GM19193 (cell line): ENCODE results near the gene STK10.

Experiments used
- POLR2A ChIP-seq: IDR thresholded peaks from 4 replicates; pipeline ENCODE4 v1.6.1; 2011; ENCODE audit not compliant: insufficient read depth, insufficient read length; ENCODE audit errors: extremely low read depth

The STK10 gene

DNA sequence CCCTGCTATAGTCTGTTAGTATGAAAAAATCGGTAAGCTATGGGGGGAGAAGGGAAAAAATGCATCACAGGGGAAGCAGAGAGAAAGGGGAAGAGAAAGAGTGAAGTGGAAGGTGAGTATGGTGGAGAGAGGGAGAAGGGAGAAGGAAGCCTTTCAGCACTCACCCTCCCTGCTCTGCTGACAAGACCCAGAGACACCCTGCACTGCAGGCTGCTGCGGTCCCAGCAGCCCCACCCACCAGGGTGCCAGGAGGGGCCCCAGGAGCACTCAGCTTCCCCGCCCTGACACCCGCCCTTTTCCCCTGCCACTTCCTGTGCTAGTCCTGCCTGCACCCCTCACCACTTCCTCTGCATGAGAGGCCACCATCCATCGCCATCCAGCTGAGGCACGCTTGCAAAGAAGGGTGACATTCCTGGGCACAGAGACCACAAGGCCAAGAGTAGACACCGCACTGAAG is 12.7 kb downstream of the STK10 start:
- TF ChIP-seq POLR2A = peak; percentile 64

- TF ChIP-seq POLR2A = no peak
Observed at GRCh38 chr5:172173564-172174153, 14.4 kb downstream of the STK10 start.

GRCh38 chr5:172172912-172173563 is 15.0 kb downstream of the STK10 start:
- no peak for TF ChIP-seq POLR2A

DNA sequence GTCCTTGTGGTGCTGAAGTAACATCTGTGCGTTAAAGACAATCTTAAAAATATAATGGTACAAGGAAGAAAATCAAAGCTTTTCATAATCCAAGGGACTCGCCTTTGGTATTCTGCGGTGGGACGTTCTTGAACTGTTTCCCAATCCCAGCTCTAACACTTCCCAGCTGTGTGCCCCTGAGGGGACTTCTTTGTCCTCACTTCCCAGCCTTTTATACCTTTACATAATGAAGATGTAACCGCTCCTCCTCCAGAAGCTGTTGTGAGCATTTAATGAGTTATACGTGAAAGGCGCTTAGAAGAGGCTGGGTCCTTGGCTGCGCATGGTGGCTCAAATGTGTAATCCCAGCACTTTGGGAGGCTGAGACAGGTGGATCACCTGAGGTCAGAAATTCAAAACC is 16.9 kb downstream of the STK10 start:
- no peak for TF ChIP-seq POLR2A

DNA sequence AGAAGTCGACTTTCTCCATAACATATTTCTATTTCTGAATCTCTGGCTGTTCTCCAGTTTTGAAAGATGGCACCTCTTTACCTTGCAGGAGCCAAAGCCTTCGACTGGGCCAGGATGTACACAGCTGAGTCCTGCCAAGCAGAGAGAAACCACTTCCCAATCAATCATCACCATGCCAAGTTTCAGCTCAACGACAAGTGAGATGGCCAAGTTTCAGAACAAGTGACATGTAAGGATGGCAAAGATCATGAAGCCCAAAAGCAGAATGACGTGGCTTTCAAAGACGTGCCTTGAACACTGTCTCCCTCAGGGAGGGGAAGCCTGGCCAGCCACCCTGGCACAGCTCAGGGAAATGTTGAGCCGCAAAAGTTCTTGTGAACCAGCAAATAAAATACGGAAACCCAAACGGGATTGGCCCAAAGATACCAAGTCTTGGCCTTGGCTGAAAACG is 17.7 kb downstream of the STK10 start:
- TF ChIP-seq POLR2A = no peak

- TF ChIP-seq POLR2A = no peak
Observed at GRCh38 chr5:172169216-172169615, 18.8 kb downstream of the STK10 start.

DNA sequence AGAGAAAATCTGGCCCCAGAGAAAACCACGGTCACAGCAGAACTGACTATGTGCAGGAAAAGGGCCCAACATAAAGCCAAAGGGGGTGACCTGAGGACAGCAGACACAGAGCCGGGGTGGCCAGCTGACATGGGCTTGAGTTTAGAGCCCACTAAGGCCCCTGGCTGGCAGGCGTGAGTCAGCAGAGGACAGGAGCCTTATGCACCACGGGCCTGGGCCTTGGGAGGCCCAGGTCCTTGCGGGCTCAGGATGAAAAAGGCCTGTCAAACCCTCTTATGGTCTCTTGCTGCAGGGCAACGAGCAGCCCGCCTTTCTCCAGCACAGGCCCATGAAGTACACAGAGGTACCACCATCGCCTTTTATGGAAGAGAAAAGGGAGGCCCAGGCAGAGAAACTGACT is 19.7 kb downstream of the STK10 start:
- no peak for TF ChIP-seq POLR2A

GRCh38 chr5:172167895-172168294 is 20.1 kb downstream of the STK10 start:
- TF ChIP-seq POLR2A = no peak

GRCh38 chr5:172166030-172166826 is 21.8 kb downstream of the STK10 start:
- TF ChIP-seq POLR2A = no peak

DNA sequence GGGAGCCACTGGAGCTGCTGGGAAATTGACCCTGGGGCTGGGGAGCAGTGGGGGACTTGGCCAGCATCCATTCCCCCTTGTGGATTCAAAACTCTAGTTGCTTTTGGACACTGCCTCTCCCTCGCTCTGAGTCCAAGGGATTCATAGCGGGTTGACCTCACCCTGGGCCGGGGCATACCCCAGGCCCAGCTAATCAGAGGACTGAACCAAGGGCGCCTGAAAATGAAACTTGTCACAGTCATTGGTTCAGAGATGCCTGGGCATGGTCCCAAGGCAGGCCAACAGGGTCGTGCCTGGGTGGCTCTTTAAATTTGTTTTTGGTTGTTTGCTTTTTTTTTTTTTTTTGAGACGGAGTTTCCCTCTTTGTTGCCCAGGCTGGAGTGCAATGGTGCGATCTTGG is 22.6 kb downstream of the STK10 start:
- TF ChIP-seq POLR2A = no peak

- no peak for TF ChIP-seq POLR2A
Observed at GRCh38 chr5:172164769-172165212, 23.2 kb downstream of the STK10 start.

- TF ChIP-seq POLR2A = no peak
Observed at GRCh38 chr5:172163346-172163745, 24.7 kb downstream of the STK10 start.

DNA sequence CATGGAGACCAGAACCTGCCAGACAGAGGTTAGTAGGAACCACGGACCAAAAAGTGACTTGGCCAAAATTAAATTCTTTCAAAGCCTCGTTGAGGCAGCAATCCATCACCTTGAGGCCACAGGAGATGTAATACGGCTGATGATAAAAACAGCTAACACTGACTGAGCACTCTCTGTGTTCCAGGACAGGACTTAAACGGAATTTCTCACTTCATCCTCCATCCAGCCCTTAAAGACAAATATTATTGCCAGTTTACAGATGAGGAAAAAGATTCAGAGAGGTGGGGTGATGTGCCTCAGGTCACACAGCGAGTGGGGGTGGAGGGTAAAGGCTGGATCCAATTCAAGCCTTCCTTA is 25.1 kb downstream of the STK10 start:
- TF ChIP-seq POLR2A = no peak

- TF ChIP-seq POLR2A = no peak
Observed at GRCh38 chr5:172162323-172162986, 25.6 kb downstream of the STK10 start.

GRCh38 chr5:172160506-172160905 is 27.5 kb downstream of the STK10 start:
- no peak for TF ChIP-seq POLR2A
